MM.1S (cell line): ENCODE results near the gene CDON.
"Not testable (repeated sequence)": the region's sequence is repeated elsewhere in the genome, so short reads cannot be mapped to it uniquely, and the experiment has no call there.

Source experiments
- DNase-seq: peaks from one replicate; pipeline ENCODE4 v3.0.0-alpha.2; 2015
- H2AFZ ChIP-seq: fragments of 300-600 bp; sonication (generic); 2 replicates; pipeline ENCODE4 v1.6.0; 2016; ENCODE audit warnings: antibody characterized with exemption, low read length
- H3F3A ChIP-seq: fragments of 300-600 bp; sonication (generic); 2 replicates; pipeline ENCODE4 v1.6.1; 2016; ENCODE audit warnings: mild to moderate bottlenecking, antibody characterized with exemption, low read length, moderate library complexity, mixed read lengths; ENCODE audit not compliant: insufficient read depth
- H3K27ac ChIP-seq: fragments of 300-600 bp; sonication (generic); 2 replicates; pipeline ENCODE4 v1.5.1; 2016; ENCODE audit warnings: mild to moderate bottlenecking, low read length
- H3K27me3 ChIP-seq: fragments of 300-600 bp; sonication (generic); replicated peaks from 2 replicates; pipeline ENCODE4 v1.6.0; 2016; ENCODE audit warnings: low read length; ENCODE audit not compliant: insufficient read depth
- H3K36me3 ChIP-seq: fragments of 300-600 bp; sonication (generic); replicated peaks from 2 replicates; pipeline ENCODE4 v1.6.1; 2016; ENCODE audit warnings: mild to moderate bottlenecking, low read length, mixed read lengths; ENCODE audit not compliant: insufficient read depth
- H3K4me1 ChIP-seq: fragments of 300-600 bp; sonication (generic); 2 replicates; pipeline ENCODE4 v1.6.1; 2016; ENCODE audit warnings: low read length, mixed read lengths
- H3K4me2 ChIP-seq: fragments of 300-600 bp; sonication (generic); 2 replicates; pipeline ENCODE4 v1.6.0; 2016; ENCODE audit warnings: low read depth, low read length
- H3K4me3 ChIP-seq: fragments of 300-600 bp; sonication (generic); 2 replicates; pipeline ENCODE4 v1.5.1; 2016; ENCODE audit warnings: low read length, mixed read lengths
- H3K79me2 ChIP-seq: fragments of 300-600 bp; sonication (generic); 2 replicates; pipeline ENCODE4 v1.6.1; 2016; ENCODE audit warnings: mixed run types, low read length, mixed read lengths
- H3K9ac ChIP-seq: fragments of 300-600 bp; sonication (generic); 2 replicates; pipeline ENCODE4 v1.6.1; 2016; ENCODE audit warnings: low read length, mixed read lengths
- H3K9me2 ChIP-seq: fragments of 300-600 bp; sonication (generic); replicated peaks from 2 replicates; pipeline ENCODE4 v1.6.1; 2016; ENCODE audit warnings: mild to moderate bottlenecking, low read length, mixed read lengths; ENCODE audit not compliant: insufficient read depth
- H3K9me3 ChIP-seq: fragments of 300-600 bp; sonication (generic); replicated peaks from 2 replicates; pipeline ENCODE4 v1.6.1; 2016; ENCODE audit warnings: mild to moderate bottlenecking, low read length, mixed read lengths; ENCODE audit not compliant: insufficient read depth
- H4K20me1 ChIP-seq: fragments of 300-600 bp; sonication (generic); 2 replicates; pipeline ENCODE4 v1.6.1; 2016; ENCODE audit warnings: mild to moderate bottlenecking, low read length, moderate library complexity, mixed read lengths; ENCODE audit not compliant: insufficient read depth
- EZH2 ChIP-seq: fragments of 300-600 bp; sonication (generic); optimal IDR thresholded peaks from 2 replicates; pipeline ENCODE3; 2017; ENCODE audit warnings: low read depth, mild to moderate bottlenecking, antibody characterized with exemption, low read length, mixed read lengths
- EZH2phosphoT487 ChIP-seq: fragments of 300-600 bp; sonication (generic); IDR thresholded peaks from 2 replicates; pipeline ENCODE4 v1.6.1; 2018; ENCODE audit warnings: antibody characterized with exemption, low read length
- TF ChIP-seq, protein P1 (sequence below): fragments of 300-600 bp; sonication (generic); IDR thresholded peaks from 2 replicates; pipeline ENCODE4 v1.5.1; 2016; ENCODE audit warnings: antibody characterized with exemption, low read length, mixed read lengths

Gene CDON

GRCh38 chr11:126029805-126030204 is 32.9 kb downstream of the CDON start:
- Histone ChIP-seq H4K20me1 (no peaks in the 10 kb centered on the region), H3K36me3 (no peaks in the 10 kb centered on the region), H3K27ac (no peak overlapping the region), H3K9me2 (no peaks in the 10 kb centered on the region), H3K9ac (no peak overlapping the region), H3K4me3 (no peak overlapping the region), H2AFZ (no peak overlapping the region), H3K4me2 (no peak overlapping the region), H3K27me3 (no peaks in the 10 kb centered on the region), H3K4me1 (no peaks in the 10 kb centered on the region), H3K79me2 (no peaks in the 10 kb centered on the region), H3K9me3 (no peaks in the 10 kb centered on the region), H3F3A (no peaks in the 10 kb centered on the region)
- no peak for TF ChIP-seq EZH2
- TF ChIP-seq, protein P1, sequence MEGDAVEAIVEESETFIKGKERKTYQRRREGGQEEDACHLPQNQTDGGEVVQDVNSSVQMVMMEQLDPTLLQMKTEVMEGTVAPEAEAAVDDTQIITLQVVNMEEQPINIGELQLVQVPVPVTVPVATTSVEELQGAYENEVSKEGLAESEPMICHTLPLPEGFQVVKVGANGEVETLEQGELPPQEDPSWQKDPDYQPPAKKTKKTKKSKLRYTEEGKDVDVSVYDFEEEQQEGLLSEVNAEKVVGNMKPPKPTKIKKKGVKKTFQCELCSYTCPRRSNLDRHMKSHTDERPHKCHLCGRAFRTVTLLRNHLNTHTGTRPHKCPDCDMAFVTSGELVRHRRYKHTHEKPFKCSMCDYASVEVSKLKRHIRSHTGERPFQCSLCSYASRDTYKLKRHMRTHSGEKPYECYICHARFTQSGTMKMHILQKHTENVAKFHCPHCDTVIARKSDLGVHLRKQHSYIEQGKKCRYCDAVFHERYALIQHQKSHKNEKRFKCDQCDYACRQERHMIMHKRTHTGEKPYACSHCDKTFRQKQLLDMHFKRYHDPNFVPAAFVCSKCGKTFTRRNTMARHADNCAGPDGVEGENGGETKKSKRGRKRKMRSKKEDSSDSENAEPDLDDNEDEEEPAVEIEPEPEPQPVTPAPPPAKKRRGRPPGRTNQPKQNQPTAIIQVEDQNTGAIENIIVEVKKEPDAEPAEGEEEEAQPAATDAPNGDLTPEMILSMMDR, result no peak
- DNase-seq, result no peak

GRCh38 chr11:126029237-126029636 is 33.4 kb downstream of the CDON start:
- Histone ChIP-seq H3K9me2 (no peaks in the 10 kb centered on the region), H2AFZ (no peak overlapping the region), H3K4me2 (no peak overlapping the region), H3K9me3 (no peaks in the 10 kb centered on the region), H3K27me3 (no peaks in the 10 kb centered on the region), H3K4me3 (no peak overlapping the region), H4K20me1 (no peaks in the 10 kb centered on the region), H3K36me3 (no peaks in the 10 kb centered on the region), H3K4me1 (no peaks in the 10 kb centered on the region), H3F3A (no peaks in the 10 kb centered on the region), H3K9ac (no peak overlapping the region), H3K79me2 (no peaks in the 10 kb centered on the region), H3K27ac (no peak overlapping the region)
- DNase-seq, result no peak
- no peak for TF ChIP-seq EZH2
- TF ChIP-seq, protein P1, result no peak
- no peak for TF ChIP-seq EZH2phosphoT487

DNA sequence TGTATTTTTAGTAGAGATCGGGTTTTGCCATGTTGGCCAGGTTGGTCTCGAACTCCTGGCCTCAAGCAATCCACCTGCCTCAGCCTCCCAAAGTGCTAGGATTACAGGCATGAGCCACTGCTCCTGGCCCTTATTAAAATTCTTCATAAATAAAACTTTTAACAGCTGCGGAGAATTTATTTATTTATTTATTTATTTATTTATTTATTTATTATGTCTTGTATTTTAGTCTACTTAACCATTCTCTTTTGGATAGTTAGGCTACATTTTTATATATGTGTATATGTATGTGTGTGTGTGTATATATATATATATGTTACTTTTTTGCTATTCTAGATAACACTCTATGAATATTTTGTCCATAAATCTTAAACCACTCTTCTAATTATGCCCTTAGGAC is 34.1 kb downstream of the CDON start:
- not testable (repeated sequence) for DNase-seq, H3K4me3 ChIP-seq, H3K27me3 ChIP-seq, H2AFZ ChIP-seq, H3F3A ChIP-seq, H3K9ac ChIP-seq, H3K9me2 ChIP-seq, H3K36me3 ChIP-seq, H3K4me1 ChIP-seq, H3K9me3 ChIP-seq, H4K20me1 ChIP-seq, H3K27ac ChIP-seq, H3K4me2 ChIP-seq, H3K79me2 ChIP-seq

DNA sequence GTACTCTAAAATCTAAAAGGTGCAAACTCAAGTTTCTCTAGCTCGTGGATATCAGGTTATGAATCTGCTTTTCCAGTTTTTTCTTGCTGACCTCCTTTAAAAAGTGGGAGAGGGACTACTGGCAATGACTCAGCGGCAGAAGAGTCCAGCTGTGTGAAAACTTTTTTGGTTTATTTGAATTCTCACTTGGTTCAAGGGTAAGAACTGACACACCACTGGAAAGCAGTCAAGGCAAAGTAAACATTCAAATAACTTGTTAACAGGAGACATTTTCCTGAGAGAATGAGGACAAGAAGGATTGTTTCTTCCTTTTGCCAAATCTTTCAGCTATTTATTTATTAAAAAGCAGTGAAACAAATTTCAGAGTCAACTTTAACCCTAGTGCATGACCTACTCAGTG is 36.1 kb downstream of the CDON start:
- no peaks in the 10 kb centered on the region for H3K4me1 ChIP-seq
- no peaks in the 10 kb centered on the region for H3K27me3 ChIP-seq
- TF ChIP-seq, protein P1, result no peak
- no peak for TF ChIP-seq EZH2
- no peak for TF ChIP-seq EZH2phosphoT487
- H3K4me3 ChIP-seq, result no peak overlapping the region
- H3K9me2 ChIP-seq, result no peaks in the 10 kb centered on the region
- H3F3A ChIP-seq, result no peaks in the 10 kb centered on the region
- no peak overlapping the region for H2AFZ ChIP-seq
- no peaks in the 10 kb centered on the region for H3K9me3 ChIP-seq
- H3K9ac ChIP-seq, result no peak overlapping the region
- no peaks in the 10 kb centered on the region for H3K79me2 ChIP-seq
- no peak overlapping the region for H3K27ac ChIP-seq
- no peak overlapping the region for H3K4me2 ChIP-seq
- DNase-seq, result no peak
- no peaks in the 10 kb centered on the region for H3K36me3 ChIP-seq
- H4K20me1 ChIP-seq, result no peaks in the 10 kb centered on the region
